Left ventricle myocardium inferior (tissue), 1 donor: Measurements from ENCODE around the gene GTPBP6. TPM values are rescaled to one million over a fixed set of nuclear protein-coding genes. Genes with fewer than 3 reads are reported as not detected.

Experiments used
- DNase-seq: peaks from one replicate; pipeline ENCODE4 v3.0.0-alpha.2; 2020
- H3K27ac ChIP-seq: fragments of 200-600 bp; replicated peaks from 2 replicates; pipeline ENCODE4 v1.8.0; 2021
- H3K27me3 ChIP-seq: fragments of 200-600 bp; 2 replicates; pipeline ENCODE4 v1.8.0; 2021; ENCODE audit warnings: low read depth
- H3K36me3 ChIP-seq: fragments of 200-600 bp; 2 replicates; pipeline ENCODE4 v1.8.0; 2021
- H3K4me1 ChIP-seq: fragments of 200-600 bp; 2 replicates; pipeline ENCODE4 v1.8.0; 2021
- H3K4me3 ChIP-seq: fragments of 200-600 bp; 2 replicates; pipeline ENCODE4 v1.8.0; 2021; ENCODE audit warnings: mild to moderate bottlenecking, moderate library complexity
- H3K9me3 ChIP-seq: fragments of 200-600 bp; replicated peaks from 2 replicates; pipeline ENCODE4 v1.8.0; 2021
- intact Hi-C: fragments of 100-400 bp; cut with micrococcal nuclease; formaldehyde crosslinking; loops from one replicate; pipeline ENCODE4 v1.11.0; 2022
- total RNA-seq: library from RNA; stranded (reverse); fragmentation: NEBNext Ultra II Directional; extraction: Animal tissue kit (Norgen Biotek cat#: 25700); gene quantifications from one replicate; pipeline ENCODE4 v1.2.1, GENCODE V29; 2021
- TF ChIP-seq, protein P1 (sequence below): fragments of 200-600 bp; IDR thresholded peaks from 2 replicates; pipeline ENCODE4 v1.8.0; 2021; ENCODE audit warnings: antibody characterized with exemption, mild to moderate bottlenecking, borderline replicate concordance
- donor health status: DM: no; HTN: yes; CAD: no; lungs with severe emphysema.

GTPBP6 gene
- total RNA-seq, 1 donor from 2014 or later: 51.1 TPM

DNA sequence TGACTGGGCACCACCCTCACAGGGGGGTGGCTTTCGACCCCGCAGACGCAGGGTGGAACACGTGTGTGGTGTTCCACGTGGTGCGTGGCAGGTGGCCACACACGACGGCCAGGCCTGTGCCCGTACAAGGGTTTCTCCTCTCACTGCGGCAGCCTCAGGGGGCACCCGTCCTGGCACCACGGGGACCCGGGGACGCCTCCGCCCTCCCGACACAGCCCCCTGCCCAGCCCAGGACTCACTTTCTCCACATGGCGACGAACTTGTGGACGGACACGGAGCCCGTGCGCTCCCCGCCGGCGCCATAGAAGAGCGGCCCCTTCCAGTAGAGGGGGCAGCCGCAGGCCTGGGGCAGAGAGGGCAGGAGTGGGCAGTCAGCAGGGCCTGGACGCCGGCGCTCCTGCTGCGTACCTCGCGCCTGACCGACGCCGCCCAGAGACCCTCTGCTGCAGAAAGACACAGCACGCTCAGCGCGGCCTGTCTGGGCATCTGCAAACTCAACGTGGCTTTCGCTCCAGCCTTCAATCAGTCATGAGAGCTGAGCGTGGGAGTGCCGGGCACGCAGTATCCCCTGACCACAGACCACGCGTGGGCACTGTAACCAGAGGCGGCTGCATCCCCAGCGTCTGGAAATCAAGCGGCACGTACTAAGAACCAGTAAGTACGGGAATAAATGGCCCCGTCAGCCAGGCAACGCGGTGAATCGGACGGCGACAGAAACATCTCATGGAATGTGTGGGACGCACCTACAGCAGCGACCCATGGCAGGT, 28.9 kb upstream of the GTPBP6 start:
- no peak overlapping the region for H3K4me3 ChIP-seq
- intact Hi-C loops: no loop called here
- peaks cover 37% of the 10 kb centered on the region for H3K4me1 ChIP-seq
- H3K9me3 ChIP-seq: no peaks in the 10 kb centered on the region
- peaks cover 20% of the 10 kb centered on the region for H3K36me3 ChIP-seq
- TF ChIP-seq, protein P1, sequence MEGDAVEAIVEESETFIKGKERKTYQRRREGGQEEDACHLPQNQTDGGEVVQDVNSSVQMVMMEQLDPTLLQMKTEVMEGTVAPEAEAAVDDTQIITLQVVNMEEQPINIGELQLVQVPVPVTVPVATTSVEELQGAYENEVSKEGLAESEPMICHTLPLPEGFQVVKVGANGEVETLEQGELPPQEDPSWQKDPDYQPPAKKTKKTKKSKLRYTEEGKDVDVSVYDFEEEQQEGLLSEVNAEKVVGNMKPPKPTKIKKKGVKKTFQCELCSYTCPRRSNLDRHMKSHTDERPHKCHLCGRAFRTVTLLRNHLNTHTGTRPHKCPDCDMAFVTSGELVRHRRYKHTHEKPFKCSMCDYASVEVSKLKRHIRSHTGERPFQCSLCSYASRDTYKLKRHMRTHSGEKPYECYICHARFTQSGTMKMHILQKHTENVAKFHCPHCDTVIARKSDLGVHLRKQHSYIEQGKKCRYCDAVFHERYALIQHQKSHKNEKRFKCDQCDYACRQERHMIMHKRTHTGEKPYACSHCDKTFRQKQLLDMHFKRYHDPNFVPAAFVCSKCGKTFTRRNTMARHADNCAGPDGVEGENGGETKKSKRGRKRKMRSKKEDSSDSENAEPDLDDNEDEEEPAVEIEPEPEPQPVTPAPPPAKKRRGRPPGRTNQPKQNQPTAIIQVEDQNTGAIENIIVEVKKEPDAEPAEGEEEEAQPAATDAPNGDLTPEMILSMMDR: no peak
- no peak overlapping the region for H3K27ac ChIP-seq
- DNase-seq: peak; percentile 12
- H3K27me3 ChIP-seq: no peaks in the 10 kb centered on the region

- intact Hi-C loops: no loop called here
- Histone ChIP-seq H3K9me3 (no peaks in the 10 kb centered on the region), H3K36me3 (peaks cover 28% of the 10 kb centered on the region), H3K4me1 (peaks cover 28% of the 10 kb centered on the region), H3K4me3 (no peak overlapping the region), H3K27me3 (no peaks in the 10 kb centered on the region), H3K27ac (no peak overlapping the region)
- peak; percentile 12 for DNase-seq
- TF ChIP-seq, protein P1: no peak
Measured at GRCh38 chrX:346034-346813, 27.6 kb upstream of the GTPBP6 start.

DNA sequence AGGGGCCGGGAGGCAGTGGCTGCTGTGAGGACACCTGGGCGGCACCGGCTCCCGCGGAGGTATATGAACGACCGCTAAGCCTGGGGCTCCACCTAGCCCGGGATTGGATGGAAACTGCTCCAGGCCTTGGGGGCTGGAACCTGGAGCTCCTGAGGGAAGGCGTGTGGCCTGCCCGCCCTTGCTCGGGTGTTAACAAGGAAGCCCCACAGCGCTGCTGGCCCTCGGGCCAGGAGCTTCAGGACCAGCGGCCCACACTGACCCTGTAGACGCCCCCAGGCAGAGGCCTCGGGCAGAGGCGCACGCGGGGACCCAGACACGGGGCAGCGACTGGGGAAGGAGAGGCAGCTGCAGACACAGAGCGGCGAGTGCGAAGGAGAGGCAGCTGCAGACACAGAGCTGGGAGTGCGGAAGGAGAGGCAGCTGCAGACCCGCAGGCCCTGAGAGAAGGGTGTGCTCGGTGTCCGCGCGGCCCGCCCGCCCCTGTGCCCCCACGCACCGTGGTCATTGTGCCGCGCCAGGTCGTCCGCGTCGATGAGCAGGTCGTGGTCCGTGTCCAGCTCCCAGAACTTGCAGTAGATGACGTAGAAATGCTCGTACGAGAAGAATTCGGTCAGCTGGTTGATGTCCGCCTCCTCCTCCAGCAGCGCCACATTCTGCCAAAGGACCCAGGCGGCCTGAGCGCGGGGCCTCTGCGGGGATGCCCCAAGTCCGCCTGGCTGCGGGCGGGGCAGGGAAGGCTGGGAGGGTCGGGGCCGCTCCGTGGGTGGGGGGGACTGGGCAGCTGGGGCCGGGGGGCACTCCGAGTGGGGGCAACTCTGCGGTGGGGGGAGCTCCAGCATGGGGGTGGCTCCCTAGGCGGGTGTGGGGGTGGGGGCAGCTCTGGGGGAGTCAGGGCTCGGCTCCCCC, 26.7 kb upstream of the GTPBP6 start:
- Histone ChIP-seq H3K27me3 (no peaks in the 10 kb centered on the region), H3K4me3 (no peak overlapping the region), H3K36me3 (peaks cover 30% of the 10 kb centered on the region), H3K27ac (no peak overlapping the region), H3K9me3 (no peaks in the 10 kb centered on the region), H3K4me1 (peaks cover 21% of the 10 kb centered on the region)
- intact Hi-C loops: no loop called here
- DNase-seq: peak; percentile 10
- TF ChIP-seq, protein P1: no peak

- peaks cover 30% of the 10 kb centered on the region for H3K36me3 ChIP-seq
- no peaks in the 10 kb centered on the region for H3K9me3 ChIP-seq
- no peak overlapping the region for H3K27ac ChIP-seq
- intact Hi-C loops: no loop called here
- H3K27me3 ChIP-seq: no peaks in the 10 kb centered on the region
- H3K4me3 ChIP-seq: no peak overlapping the region
- TF ChIP-seq, protein P1: no peak
- peaks cover 13% of the 10 kb centered on the region for H3K4me1 ChIP-seq
- peak; percentile 7 for DNase-seq
Measured at GRCh38 chrX:344371-344901, 25.8 kb upstream of the GTPBP6 start.
